ENCODE measurements around the gene GBE1. TPM values are rescaled to one million over a fixed set of nuclear protein-coding genes. Genes with fewer than 3 reads are reported as not detected.
"Not testable (repeated sequence)": the region's sequence is repeated elsewhere in the genome, so short reads cannot be mapped to it uniquely, and the experiment has no call there.

GBE1 gene
- total RNA-seq, 2 donors from 2014 or later: 60.1 to 67.1 TPM

DNA sequence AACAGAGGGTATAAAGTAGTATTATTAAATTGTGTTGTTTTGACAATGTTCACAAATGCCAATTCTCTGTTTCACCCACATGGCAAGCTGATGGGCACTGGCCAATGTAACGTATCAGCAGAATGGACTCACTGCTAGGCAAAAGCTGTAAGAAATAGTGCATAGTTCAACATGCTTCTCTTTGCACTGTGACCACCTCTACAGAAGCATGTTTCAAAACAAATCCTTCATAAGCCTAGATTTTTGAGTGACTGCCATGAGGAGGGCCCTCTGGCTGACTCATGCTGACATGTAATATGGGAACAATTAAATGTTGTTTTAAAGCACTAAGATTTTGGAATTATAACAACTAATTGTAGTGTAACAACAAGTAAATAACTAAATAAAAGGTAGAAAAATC is 3.2 kb downstream of the GBE1 start:
- peak; percentile 20 for DNase-seq (ENCODE audit: low spot score)
- no peaks in the 10 kb centered on the region for H3K36me3 ChIP-seq
- H3K9me3 ChIP-seq: peaks cover 2% of the 10 kb centered on the region
- peak overlapping the region; percentile 17 for H3K4me3 ChIP-seq
- ATAC-seq (ENCODE audit: insufficient number of reproducible peaks, low FRiP score, low read depth): no peak
- TF ChIP-seq, protein P1, sequence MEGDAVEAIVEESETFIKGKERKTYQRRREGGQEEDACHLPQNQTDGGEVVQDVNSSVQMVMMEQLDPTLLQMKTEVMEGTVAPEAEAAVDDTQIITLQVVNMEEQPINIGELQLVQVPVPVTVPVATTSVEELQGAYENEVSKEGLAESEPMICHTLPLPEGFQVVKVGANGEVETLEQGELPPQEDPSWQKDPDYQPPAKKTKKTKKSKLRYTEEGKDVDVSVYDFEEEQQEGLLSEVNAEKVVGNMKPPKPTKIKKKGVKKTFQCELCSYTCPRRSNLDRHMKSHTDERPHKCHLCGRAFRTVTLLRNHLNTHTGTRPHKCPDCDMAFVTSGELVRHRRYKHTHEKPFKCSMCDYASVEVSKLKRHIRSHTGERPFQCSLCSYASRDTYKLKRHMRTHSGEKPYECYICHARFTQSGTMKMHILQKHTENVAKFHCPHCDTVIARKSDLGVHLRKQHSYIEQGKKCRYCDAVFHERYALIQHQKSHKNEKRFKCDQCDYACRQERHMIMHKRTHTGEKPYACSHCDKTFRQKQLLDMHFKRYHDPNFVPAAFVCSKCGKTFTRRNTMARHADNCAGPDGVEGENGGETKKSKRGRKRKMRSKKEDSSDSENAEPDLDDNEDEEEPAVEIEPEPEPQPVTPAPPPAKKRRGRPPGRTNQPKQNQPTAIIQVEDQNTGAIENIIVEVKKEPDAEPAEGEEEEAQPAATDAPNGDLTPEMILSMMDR (IDR thresholded peaks at IDR 0.05): no peak
- peaks cover 6 to 59% of the 10 kb centered on the region in 2 donors for H3K4me1 ChIP-seq (ENCODE audit: control insufficient read depth in 1 of 2, low read depth in 2 of 2)
- H3K27me3 ChIP-seq (replicated peaks; ENCODE audit: insufficient read depth): no peaks in the 10 kb centered on the region
- peak overlapping the region; percentile 46 to 98 for H3K27ac ChIP-seq

GRCh38 chr3:81753416-81754027 is 7.9 kb downstream of the GBE1 start:
- no peak for ATAC-seq (ENCODE audit: insufficient number of reproducible peaks, low FRiP score, low read depth)
- TF ChIP-seq, protein P1 (IDR thresholded peaks at IDR 0.05): no peak
- no peak for DNase-seq (ENCODE audit: low spot score)

GRCh38 chr3:81752604-81753003 is 8.8 kb downstream of the GBE1 start:
- no peak overlapping the region for H3K4me3 ChIP-seq
- no peak overlapping the region for H3K27ac ChIP-seq
- H3K4me1 ChIP-seq (ENCODE audit: control insufficient read depth in 1 of 2, low read depth in 2 of 2): peaks cover 0 to 24% of the 10 kb centered on the region in 2 donors
- ATAC-seq (ENCODE audit: insufficient number of reproducible peaks, low FRiP score, low read depth) (no peak), DNase-seq (ENCODE audit: low spot score) (no peak)
- TF ChIP-seq, protein P1 (IDR thresholded peaks at IDR 0.05): no peak
- no peaks in the 10 kb centered on the region for H3K27me3 ChIP-seq (replicated peaks; ENCODE audit: insufficient read depth)
- H3K9me3 ChIP-seq: peaks cover 2% of the 10 kb centered on the region
- H3K36me3 ChIP-seq: peaks cover 6% of the 10 kb centered on the region

More at GRCh38 chr3:81753416-81754027, 7.9 kb downstream of the GBE1 start:
- H3K36me3 ChIP-seq: peaks cover 6% of the 10 kb centered on the region
- no peak overlapping the region for H3K27ac ChIP-seq
- no peaks in the 10 kb centered on the region for H3K27me3 ChIP-seq (replicated peaks; ENCODE audit: insufficient read depth)
- peaks cover 2 to 33% of the 10 kb centered on the region in 2 donors for H3K4me1 ChIP-seq (ENCODE audit: control insufficient read depth in 1 of 2, low read depth in 2 of 2)
- H3K4me3 ChIP-seq: no peak overlapping the region
- peaks cover 2% of the 10 kb centered on the region for H3K9me3 ChIP-seq

- ATAC-seq (ENCODE audit: insufficient number of reproducible peaks, low FRiP score, low read depth) (no peak), DNase-seq (ENCODE audit: low spot score) (no peak)
- no peaks in the 10 kb centered on the region for H3K27me3 ChIP-seq (replicated peaks; ENCODE audit: insufficient read depth)
- no peak overlapping the region for H3K27ac ChIP-seq
- H3K36me3 ChIP-seq: peaks cover 6% of the 10 kb centered on the region
- no peak overlapping the region for H3K4me3 ChIP-seq
- H3K4me1 ChIP-seq (ENCODE audit: control insufficient read depth in 1 of 2, low read depth in 2 of 2): peaks cover 10 to 30% of the 10 kb centered on the region in 2 donors
- peaks cover under 1% of the 10 kb centered on the region for H3K9me3 ChIP-seq
- TF ChIP-seq, protein P1 (IDR thresholded peaks at IDR 0.05): no peak
Observed at GRCh38 chr3:81749265-81749664, 12.2 kb downstream of the GBE1 start.

DNA sequence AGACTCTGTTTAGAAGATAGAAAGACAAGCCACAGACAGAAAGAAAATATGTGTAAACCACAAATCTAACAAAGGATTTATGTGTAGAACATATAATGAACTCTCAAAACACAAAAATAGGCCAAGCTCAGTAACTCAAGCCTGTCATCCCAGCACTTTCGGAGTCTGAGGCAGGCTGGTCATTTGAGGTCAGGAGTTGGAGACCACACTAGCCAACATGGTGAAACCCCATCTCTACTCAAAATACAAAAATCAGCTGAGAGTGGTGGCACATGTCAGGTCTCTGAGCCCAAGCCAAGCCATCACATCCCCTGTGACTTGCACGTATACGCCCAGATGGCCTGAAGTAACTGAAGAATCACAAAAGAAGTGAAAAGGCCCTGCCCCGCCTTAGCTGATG is 14.2 kb downstream of the GBE1 start:
- DNase-seq (ENCODE audit: low spot score): not testable (repeated sequence)

GRCh38 chr3:81744366-81744765 is 17.1 kb downstream of the GBE1 start:
- no peak overlapping the region for H3K4me3 ChIP-seq
- DNase-seq (ENCODE audit: low spot score): no peak
- H3K27ac ChIP-seq: peak overlapping the region; percentile 81 to 91
- no peaks in the 10 kb centered on the region for H3K9me3 ChIP-seq
- TF ChIP-seq, protein P1 (IDR thresholded peaks at IDR 0.05): no peak
- H3K27me3 ChIP-seq (replicated peaks; ENCODE audit: insufficient read depth): no peaks in the 10 kb centered on the region
- H3K4me1 ChIP-seq (ENCODE audit: control insufficient read depth in 1 of 2, low read depth in 2 of 2): peaks cover 35 to 64% of the 10 kb centered on the region in 2 donors
- ATAC-seq (ENCODE audit: insufficient number of reproducible peaks, low FRiP score, low read depth): peak; percentile 63
- no peaks in the 10 kb centered on the region for H3K36me3 ChIP-seq

More for the DNA sequence above, 14.2 kb downstream of the GBE1 start:
- H3K27me3 ChIP-seq (replicated peaks; ENCODE audit: insufficient read depth); H3K4me3 ChIP-seq; ATAC-seq (ENCODE audit: insufficient number of reproducible peaks, low FRiP score, low read depth); H3K27ac ChIP-seq; H3K36me3 ChIP-seq; H3K9me3 ChIP-seq: not testable (repeated sequence)
- H3K4me1 ChIP-seq (ENCODE audit: control insufficient read depth in 1 of 2, low read depth in 2 of 2): peaks cover 27 to 50% of the 10 kb centered on the region in 2 donors
